HepG2 (cell line): ENCODE data around the gene UBE2QL1. TPM values are rescaled to one million over a fixed set of nuclear protein-coding genes. Genes with fewer than 3 reads are reported as not detected.

Experiments used
- ATAC-seq: fragments of 200-7000 bp; cut with Tn5 transposase; 3 replicates; pipeline ENCODE4 v1.9.1; 2020; ENCODE audit warnings: mild to moderate bottlenecking, moderate library complexity
- BruUV-seq: library from RNA; stranded (reverse); fragments of 400-500 nt; replicated peaks from 2 replicates; lab custom pipeline; 2021; lab: Mats Ljungman, UMichigan
- CTCF ChIA-PET: fragments of 300-600 bp; formaldehyde crosslinking; extraction: SDS; loops from one replicate; lab custom pipeline; 2021; ENCODE audit warnings: low total read pairs, inconsistent platforms, low intra/inter-chr PET ratio; lab: Yijun Ruan, JAX
- POLR2A ChIA-PET: fragments of 350-600 bp; sonication (Branson Sonifier 250); formaldehyde crosslinking; loops from one replicate; lab custom pipeline; 2020; ENCODE audit warnings: antibody characterized with exemption, inconsistent platforms; lab: Yijun Ruan, JAX
- DNase-seq: peaks from one replicate; pipeline ENCODE4 v3.0.0-alpha.2; 2015; ENCODE audit warnings: low spot score
- FAIRE-seq: peaks from 3 replicates; lab custom pipeline; 2011; peaks lifted over from hg19 to GRCh38; lab: Jason Lieb, UNC
- H2AFZ ChIP-seq: one replicate; pipeline ENCODE4 v1.6.1; 2011; ENCODE audit warnings: low read length, inconsistent platforms
- H3K27ac ChIP-seq: fragments of 300-600 bp; 3 replicates; pipeline ENCODE4 v1.8.0; 2011; ENCODE audit warnings: mixed run types, mild to moderate bottlenecking, mixed read lengths, low read length, inconsistent platforms; ENCODE audit not compliant: insufficient read depth; ENCODE audit errors: extremely low read length
- H3K27me3 ChIP-seq, 2 experiments: fragments of 200-600 bp in 1 of 2; 2 replicates in 1 of 2; 3 replicates in 1 of 2; pipeline versions ENCODE4 v1.6.0 to v1.8.0; 2011; ENCODE audit warnings: low read length in 2 of 2, mild to moderate bottlenecking in 2 of 2, moderate library complexity in 2 of 2, inconsistent platforms in 1 of 2; ENCODE audit not compliant: insufficient read depth in 2 of 2, control insufficient read depth in 1 of 2
- H3K36me3 ChIP-seq, 2 experiments: fragments of 200-600 bp in 1 of 2; replicated peaks in 1 of 2; 2 replicates in 1 of 2; 3 replicates in 1 of 2; pipeline versions ENCODE4 v1.5.1 to v1.8.0; 2011; ENCODE audit warnings: low read length in 2 of 2, inconsistent platforms in 1 of 2; ENCODE audit not compliant: insufficient read depth in 2 of 2, control insufficient read depth in 1 of 2
- H3K4me1 ChIP-seq: 2 replicates; pipeline ENCODE4 v1.5.1; 2012; ENCODE audit warnings: low read length, inconsistent platforms; ENCODE audit not compliant: insufficient read depth
- H3K4me2 ChIP-seq: 2 replicates; pipeline ENCODE4 v1.6.0; 2011; ENCODE audit warnings: low read depth, low read length, inconsistent platforms
- H3K4me3 ChIP-seq, 3 experiments: fragments of 200-600 bp in 1 of 3; sonication (generic), shearing (Covaris generic) in 1 of 3; replicated peaks in 1 of 3; 2 replicates each; pipeline ENCODE4 v1.5.1; 2011 to 2016; ENCODE audit warnings: low read length in 3 of 3, inconsistent platforms in 2 of 3, low read depth in 2 of 3, mild to moderate bottlenecking in 2 of 3, control low read depth in 1 of 3, mixed read lengths in 1 of 3; ENCODE audit not compliant: insufficient read depth in 1 of 3
- H3K79me2 ChIP-seq: one replicate; pipeline ENCODE4 v1.6.1; 2011; ENCODE audit warnings: low read length, inconsistent platforms; ENCODE audit not compliant: insufficient read depth
- H3K9ac ChIP-seq: 2 replicates; pipeline ENCODE4 v1.6.0; 2011; ENCODE audit warnings: mild to moderate bottlenecking, low read depth, low read length, inconsistent platforms; ENCODE audit not compliant: insufficient read depth
- H3K9me3 ChIP-seq: 2 replicates; pipeline ENCODE4 v1.5.1; 2012; ENCODE audit warnings: mild to moderate bottlenecking, low read length
- H4K20me1 ChIP-seq: 2 replicates; pipeline ENCODE4 v1.6.0; 2011; ENCODE audit warnings: inconsistent platforms, mild to moderate bottlenecking, low read length, moderate library complexity; ENCODE audit not compliant: insufficient read depth
- CAMTA2 ChIP-seq: sonication (generic); formaldehyde crosslinking; IDR thresholded peaks from 2 replicates; pipeline ENCODE4 v1.4.0; 2020; ENCODE audit warnings: mild to moderate bottlenecking, missing genetic modification reagents, borderline replicate concordance
- MAFF ChIP-seq: IDR thresholded peaks from 2 replicates; pipeline ENCODE4 v1.6.1; 2011; ENCODE audit warnings: low read depth, low read length, improper control_type of control experiment
- MXD1 ChIP-seq: sonication (generic); formaldehyde crosslinking; IDR thresholded peaks from 2 replicates; pipeline ENCODE4 v1.4.0; 2020; ENCODE audit warnings: mild to moderate bottlenecking, missing genetic modification reagents
- NR2F1 ChIP-seq, 2 experiments: fragments of 450-650 bp in 1 of 2; formaldehyde crosslinking in 1 of 2; IDR thresholded peaks; 2 replicates each; pipeline versions ENCODE4 v1.5.0 to v1.6.1; 2016 to 2020; ENCODE audit warnings: mild to moderate bottlenecking in 1 of 2, missing compliant biosample characterization in 1 of 2, missing genetic modification reagents in 1 of 2, moderate library complexity in 1 of 2
- RCOR2 ChIP-seq: IDR thresholded peaks from 2 replicates; pipeline ENCODE4 v1.6.1; 2016; ENCODE audit warnings: missing biosample characterization, missing genetic modification reagents
- TMF1 ChIP-seq: sonication (generic); formaldehyde crosslinking; IDR thresholded peaks from 2 replicates; pipeline ENCODE4 v1.8.1; 2022; ENCODE audit warnings: low read depth, missing genetic modification reagents
- ZFP90 ChIP-seq: sonication (generic); formaldehyde crosslinking; IDR thresholded peaks from 2 replicates; pipeline ENCODE4 v1.8.0; 2022; ENCODE audit warnings: missing genetic modification reagents, mild to moderate bottlenecking, inconsistent platforms, borderline replicate concordance
- ZNF17 ChIP-seq: sonication (generic); formaldehyde crosslinking; IDR thresholded peaks from 2 replicates; pipeline ENCODE4 v1.5.0; 2020; ENCODE audit warnings: mild to moderate bottlenecking, missing genetic modification reagents
- ZNF205 ChIP-seq: IDR thresholded peaks from 2 replicates; pipeline ENCODE4 v1.6.1; 2018; ENCODE audit warnings: missing biosample characterization, missing genetic modification reagents
- ZNF260 ChIP-seq: sonication (generic); formaldehyde crosslinking; IDR thresholded peaks from 2 replicates; pipeline ENCODE4 v1.4.0; 2020; ENCODE audit warnings: missing genetic modification reagents, low read depth, mild to moderate bottlenecking, borderline replicate concordance
- ZNF276 ChIP-seq: sonication (generic); formaldehyde crosslinking; IDR thresholded peaks from 2 replicates; pipeline ENCODE4 v1.4.0; 2020; ENCODE audit warnings: mild to moderate bottlenecking, low read depth, missing genetic modification reagents
- ZNF616 ChIP-seq: sonication (generic); formaldehyde crosslinking; IDR thresholded peaks from 2 replicates; pipeline ENCODE4 v1.5.0; 2020; ENCODE audit warnings: low read depth, mild to moderate bottlenecking, missing genetic modification reagents
- ZNF788 ChIP-seq: sonication (generic); formaldehyde crosslinking; IDR thresholded peaks from 2 replicates; pipeline ENCODE4 v1.5.0; 2020; ENCODE audit warnings: mild to moderate bottlenecking, missing genetic modification reagents, borderline replicate concordance
- WGBS: methylation state at CpG from one replicate; pipeline ENCODE4 v1.1.6; 2017; ENCODE audit warnings: low lambda C conversion rate; 5-methylcytosine and 5-hydroxymethylcytosine counted together
- in situ Hi-C: cut with HindIII; loops from 2 replicates; pipeline ENCODE4 v1.10.0; 2017; ENCODE audit warnings: low pct_unique_long_range_greater_than_20kb; ENCODE audit not compliant: extremely low pct_ligation_motif_present
- intact Hi-C: fragments of 100-400 bp; cut with micrococcal nuclease; formaldehyde crosslinking; loops from one replicate; pipeline ENCODE4 v1.10.0; 2022; ENCODE audit not compliant: unreplicated experiment
- polyA plus RNA-seq, 8 experiments: library from polyadenylated mRNA; depleted of rRNA in 3 of 8; stranded (reverse) in 7 of 8; unstranded in 1 of 8; fragments of >200 nt; fragmentation: Illumina TruSeq in 4 of 8; extraction: Trizol in 4 of 8; gene quantifications; 2 replicates each; pipeline versions ENCODE4 v1.2.1 to v1.2.3, GENCODE V29; 2011 to 2016; ENCODE audit warnings: low read depth in 4 of 8, missing spikeins in 1 of 8, mixed read lengths in 1 of 8; ENCODE audit not compliant: insufficient read depth in 1 of 8
- total RNA-seq, 5 experiments: library from RNA; depleted of rRNA; stranded (reverse); fragments of >200 nt; fragmentation: Illumina TruSeq; extraction: Trizol; gene quantifications; 2 replicates each; pipeline ENCODE4 v1.2.3, GENCODE V29; 2016; ENCODE audit warnings: low read depth in 1 of 5

UBE2QL1 gene
- total and polyA plus RNA-seq, 2 of the 13 experiments (the other 11 are each of a cell fraction or from before 2014, with no cell fraction given): not detected

- intact Hi-C loops (loop anchor here (1.0 to 10.0 kb wide), 2 partner anchors 142 to 550 kb away; no protein-coding TSS in a partner anchor), in situ Hi-C loops (loop anchor here (10.0 kb wide), 1 partner anchor 940 kb away; no protein-coding TSS in a partner anchor)
- TF ChIP-seq MAFF (no peak), ZNF788 (CRISPR knock-in tag) (no peak), CAMTA2 (CRISPR knock-in tag) (no peak), NR2F1 (CRISPR knock-in tag; IDR thresholded peaks at IDR 0.05) (no peak), TMF1 (CRISPR knock-in tag) (no peak), ZNF205 (CRISPR knock-in tag) (no peak), ZNF17 (CRISPR knock-in tag) (no peak), ZFP90 (no peak), MXD1 (CRISPR knock-in tag) (no peak), ZNF260 (CRISPR knock-in tag) (no peak), ZNF276 (CRISPR knock-in tag) (no peak), RCOR2 (CRISPR knock-in tag) (no peak), ZNF616 (CRISPR knock-in tag) (no peak)
- 0 out of 2 replicates have a peak, but pooled peaks cover 2% of the 10 kb centered on the region for H4K20me1 ChIP-seq
- DNase-seq (no peak), FAIRE-seq (no peak), ATAC-seq (no peak)
- POLR2A ChIA-PET: no interaction called here
- WGBS: 20% methylated on average over 14 of the region's 14 CpGs
- H3K4me2 ChIP-seq: no peak overlapping the region
- no peak overlapping the region for H3K9ac ChIP-seq
- CTCF ChIA-PET: interaction anchor here (1.4 kb wide), 1 partner anchor 943 kb away, joined by 3 read pairs; no protein-coding TSS in a partner anchor
- H3K4me3 ChIP-seq: no peak overlapping the region
- no peaks in the 10 kb centered on the region for H3K4me1 ChIP-seq
- no peaks in the 10 kb centered on the region for H3K9me3 ChIP-seq
- no peak overlapping the region for H2AFZ ChIP-seq
- no peaks in the 10 kb centered on the region for H3K79me2 ChIP-seq
- no TSS peak for BruUV-seq
- H3K27me3 ChIP-seq: peaks cover 1 to 10% of the 10 kb centered on the region in 2 experiments; a peak in 4 of 5 replicates
- no peak overlapping the region for H3K27ac ChIP-seq
- no peaks in the 10 kb centered on the region for H3K36me3 ChIP-seq
Measured at GRCh38 chr5:6434731-6435130, 13.9 kb upstream of the UBE2QL1 start.
